HG03064 (cell line): ENCODE data around the gene GIGYF2.

ENCODE experiments used
- ATAC-seq: cut with Tn5 transposase; IDR thresholded peaks from one replicate; pipeline ENCODE4 v1.9.1; 2021; ENCODE audit warnings: low read depth; ENCODE audit not compliant: unreplicated experiment

The GIGYF2 gene

DNA sequence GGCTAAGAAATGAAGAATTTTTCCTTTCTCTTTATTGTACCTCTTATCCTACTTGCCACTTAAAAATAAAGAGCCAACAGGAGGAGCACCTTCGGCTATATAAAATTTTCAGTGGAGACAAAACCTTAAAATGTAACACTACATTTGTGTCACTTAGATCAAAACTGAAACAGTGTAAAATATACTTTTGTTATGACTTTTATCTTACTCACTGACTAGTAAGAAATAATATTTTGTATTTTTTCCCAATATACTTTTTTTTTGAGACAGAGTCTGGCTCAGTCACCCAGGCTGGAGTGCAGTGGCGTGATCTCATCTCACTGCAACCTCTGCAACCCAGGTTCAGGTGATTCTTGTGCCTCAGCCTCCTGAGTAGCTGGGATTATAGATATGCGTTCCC lies 50.9 kb downstream of the GIGYF2 start:
- ATAC-seq = no peak

DNA sequence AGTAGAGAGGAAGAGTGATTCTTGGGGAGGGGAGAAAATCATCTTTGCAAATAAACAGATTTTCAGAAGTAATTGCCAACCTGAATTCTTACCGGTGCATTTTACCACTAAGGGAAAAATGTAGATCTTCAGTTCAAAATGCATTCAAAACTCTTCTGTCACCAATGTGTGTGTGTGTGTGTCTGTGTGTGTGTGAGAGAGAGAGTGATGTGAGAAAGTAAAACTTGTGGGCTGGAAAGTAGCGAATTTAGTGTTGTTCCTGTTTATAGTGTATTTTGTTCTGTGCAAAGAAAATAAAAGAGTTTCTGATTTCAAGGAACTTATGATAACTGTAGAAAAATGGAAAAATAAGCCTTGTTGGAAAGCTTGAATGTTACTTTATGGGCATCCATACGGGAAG lies 52.2 kb downstream of the GIGYF2 start:
- ATAC-seq = no peak

DNA sequence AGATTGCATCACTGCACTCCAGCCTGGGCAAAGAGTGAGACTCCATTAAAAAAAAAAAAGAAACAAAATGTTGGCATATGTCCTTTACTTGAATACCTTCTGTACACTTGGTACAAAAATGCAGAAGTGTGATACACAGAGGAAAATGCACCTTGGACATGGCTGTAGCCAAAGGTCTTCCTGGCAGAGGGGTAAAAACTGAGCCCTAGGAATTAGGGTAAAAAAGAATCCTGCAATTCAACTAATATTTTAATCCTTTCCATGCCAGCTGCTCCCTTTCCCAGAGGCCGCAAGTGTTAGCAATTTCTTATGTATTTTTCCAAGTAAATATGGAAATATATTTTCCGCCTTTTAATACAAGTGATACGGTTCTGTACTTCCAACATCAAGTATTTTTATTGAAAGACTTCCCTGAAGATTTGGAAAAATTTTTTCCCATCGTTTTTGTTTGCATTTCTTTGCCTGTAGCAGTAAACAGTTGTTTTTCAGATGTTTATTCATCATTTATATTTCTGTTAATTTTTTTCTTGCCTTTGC lies 53.1 kb downstream of the GIGYF2 start:
- no peak for ATAC-seq

DNA sequence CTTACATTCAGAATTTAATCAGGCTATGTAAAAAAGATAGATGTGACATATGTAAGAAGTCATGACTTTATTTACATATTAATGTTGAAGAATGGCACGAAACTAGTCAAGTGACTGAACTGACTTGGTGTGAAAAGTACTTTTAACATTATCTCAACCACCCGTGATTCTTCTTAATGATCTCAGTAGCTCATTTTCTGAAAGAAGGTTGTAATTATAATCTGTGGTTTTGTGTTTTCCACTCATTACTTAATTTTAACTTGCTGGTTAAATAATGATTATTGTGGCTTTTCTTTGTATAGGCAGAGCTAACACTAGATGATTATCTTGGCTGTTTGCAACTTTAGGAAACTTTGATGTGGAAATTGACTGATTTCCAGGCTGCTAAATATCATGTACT lies 60.8 kb downstream of the GIGYF2 start:
- no peak for ATAC-seq

DNA sequence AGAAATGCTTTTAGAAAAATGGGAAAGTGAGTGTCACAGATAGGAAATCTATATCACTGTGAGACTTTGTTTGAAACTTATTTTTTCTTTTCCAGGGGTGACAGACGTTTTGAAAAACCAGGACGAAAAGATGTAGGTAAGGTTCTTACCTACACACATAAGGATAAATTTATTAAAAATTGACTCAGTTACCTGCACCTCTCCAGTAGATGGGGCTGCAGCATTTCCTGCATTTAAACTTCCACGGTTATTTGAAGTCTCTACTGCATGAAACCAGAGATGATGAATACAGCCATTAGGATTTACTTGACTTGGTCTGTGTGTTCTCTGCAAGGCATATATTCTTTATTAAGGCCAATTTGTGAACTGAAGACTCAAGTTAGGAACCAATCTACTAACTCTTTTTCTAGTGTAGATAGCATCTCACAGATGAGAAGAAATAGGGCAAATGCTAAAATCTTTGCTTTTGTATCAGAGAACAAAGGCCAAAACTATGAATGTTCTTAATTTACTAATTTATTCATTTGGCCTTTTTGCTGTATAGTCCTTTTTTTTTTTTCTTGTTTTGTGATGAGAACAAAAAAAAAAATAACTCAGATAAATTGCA lies 64.3 kb downstream of the GIGYF2 start:
- ATAC-seq = no peak

DNA sequence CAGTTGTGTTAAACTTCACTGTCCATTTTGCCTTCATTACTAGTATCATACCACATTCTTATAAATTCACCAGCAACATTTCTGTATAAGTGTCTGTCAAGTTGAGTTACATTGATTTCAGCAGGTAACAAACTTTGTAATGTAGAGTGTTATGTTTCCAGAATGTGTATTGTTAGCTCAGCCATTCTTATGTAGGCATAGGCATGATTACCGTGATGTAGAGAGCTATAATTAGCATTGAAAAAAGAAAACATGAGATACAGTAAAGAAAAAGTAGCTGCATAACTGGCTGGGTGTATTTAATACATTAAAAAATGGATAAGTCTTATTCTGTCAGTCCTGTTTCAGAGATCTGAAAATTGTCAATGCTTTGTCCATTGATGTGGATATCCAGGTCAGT lies 70.7 kb downstream of the GIGYF2 start:
- ATAC-seq = no peak

DNA sequence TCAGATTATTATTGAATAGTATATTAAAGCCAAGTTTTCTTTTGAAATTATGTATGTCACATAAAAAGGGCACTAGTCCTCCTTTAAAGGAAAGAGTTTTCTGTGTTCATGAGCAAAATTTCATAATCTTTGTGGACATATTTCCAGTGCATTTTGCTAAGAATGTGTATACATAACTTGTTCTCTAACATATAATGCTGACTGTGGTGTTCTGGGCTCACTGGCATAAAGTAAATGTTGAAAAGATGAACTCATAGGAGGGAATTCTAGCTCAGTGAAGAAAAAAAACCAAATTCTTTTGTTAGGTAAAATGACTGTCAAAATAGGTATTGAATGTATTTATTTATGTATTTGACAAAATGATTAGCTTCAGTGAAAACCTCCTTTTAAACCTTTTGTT lies 73.1 kb downstream of the GIGYF2 start:
- no peak for ATAC-seq

DNA sequence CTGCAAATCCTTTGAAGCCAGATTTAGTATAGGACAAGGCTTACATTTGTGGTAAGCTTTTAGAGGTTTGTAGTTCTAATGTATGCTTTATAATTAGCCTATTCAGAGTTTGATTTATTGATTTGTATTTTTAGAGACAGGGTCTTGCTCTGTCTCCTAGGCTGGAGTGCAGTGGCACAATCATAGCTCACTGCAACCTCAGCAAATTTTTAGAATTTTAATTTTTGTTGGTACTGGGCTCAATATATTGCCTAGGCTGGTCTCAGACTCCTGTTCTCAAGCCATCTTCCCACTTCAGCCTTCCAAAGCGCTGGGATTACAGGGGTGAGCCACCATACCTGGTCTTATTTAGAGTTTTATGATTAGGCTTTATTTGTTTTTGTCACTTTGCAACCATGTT lies 74.7 kb downstream of the GIGYF2 start:
- no peak for ATAC-seq

DNA sequence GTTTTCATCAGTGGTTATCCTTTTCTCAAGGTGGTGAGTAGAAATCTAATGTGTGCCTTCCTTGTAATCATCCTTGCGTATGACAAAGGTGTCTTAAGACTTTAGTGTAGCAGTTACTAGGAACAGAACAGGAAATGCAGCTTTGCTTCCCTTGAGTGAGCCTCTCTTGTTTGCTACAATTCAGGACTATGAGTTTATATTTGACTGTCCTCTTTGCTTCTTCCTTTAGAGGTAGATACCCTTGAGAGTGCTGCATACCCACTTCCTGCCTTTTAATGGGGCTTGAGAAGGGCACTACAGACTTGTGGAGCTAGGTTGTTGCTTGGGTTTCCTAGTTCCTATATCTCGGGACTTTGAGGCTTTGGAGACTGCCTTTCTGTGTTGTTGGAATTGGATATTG lies 75.4 kb downstream of the GIGYF2 start:
- ATAC-seq = peak; percentile 72

DNA sequence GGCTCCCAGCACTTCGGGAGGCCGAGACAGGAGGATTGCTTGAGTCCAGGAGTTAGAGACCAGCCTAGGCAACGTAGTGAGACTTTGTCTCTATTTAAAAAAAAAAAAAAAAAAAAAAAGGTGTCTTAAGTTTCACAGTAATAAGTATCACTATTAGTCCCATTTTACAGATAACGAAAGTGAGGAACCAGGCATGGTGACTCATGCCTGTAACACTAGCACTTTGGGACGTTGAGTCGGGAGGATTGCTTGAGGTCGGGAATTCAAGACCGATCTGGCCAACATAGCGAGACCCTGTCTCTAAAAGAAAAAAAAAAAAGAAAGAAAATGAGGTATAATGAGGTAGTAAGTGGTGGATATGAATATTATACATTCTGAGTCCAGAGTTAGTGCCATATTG lies 76.7 kb downstream of the GIGYF2 start:
- ATAC-seq = no peak

DNA sequence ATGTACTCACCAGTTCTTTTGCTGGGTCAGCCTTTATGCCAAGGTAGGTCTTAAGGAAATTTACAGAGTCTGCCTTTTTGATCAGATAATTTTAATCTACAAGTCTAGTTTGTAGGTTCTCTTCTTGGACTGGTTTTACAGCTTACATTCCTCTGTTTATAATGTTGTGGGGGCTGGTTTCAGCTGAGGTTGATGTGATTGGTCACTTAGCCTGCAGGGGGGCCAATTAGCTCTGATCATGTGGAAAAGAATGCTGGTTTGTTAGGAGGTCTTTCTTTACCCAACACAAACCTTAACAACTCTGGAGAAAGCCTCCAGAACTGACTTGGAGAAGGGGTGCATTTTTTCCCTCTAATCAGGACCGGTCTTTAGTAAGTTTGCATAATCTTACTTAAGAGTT lies 79.3 kb downstream of the GIGYF2 start, which contains the start of gene KCNJ13:
Gene KCNJ13 (minus strand): TSS at position 131 of the 400 bp plus-strand sequence. CDS start 5,203 bp downstream, outside the sequence.
- ATAC-seq = no peak

DNA sequence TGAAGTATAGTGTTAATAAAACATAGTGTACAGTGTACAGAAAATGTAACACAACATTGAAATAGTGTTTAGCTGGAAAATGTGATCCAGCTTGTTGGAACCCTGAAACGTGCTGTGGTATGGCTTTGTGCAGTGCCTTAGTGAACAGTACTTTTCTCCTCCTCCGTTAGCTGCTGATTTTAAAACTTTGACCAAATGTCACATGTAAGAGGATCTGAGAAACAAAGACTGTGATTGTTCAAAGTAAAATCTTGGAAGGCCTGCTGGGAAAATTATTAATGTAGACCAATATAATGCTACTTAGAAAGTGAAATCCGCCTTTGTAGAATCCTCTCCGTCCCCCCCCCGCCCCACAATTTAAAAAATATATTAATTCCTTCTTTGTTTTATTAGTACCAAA lies 80.1 kb downstream of the GIGYF2 start:
- ATAC-seq = no peak

DNA sequence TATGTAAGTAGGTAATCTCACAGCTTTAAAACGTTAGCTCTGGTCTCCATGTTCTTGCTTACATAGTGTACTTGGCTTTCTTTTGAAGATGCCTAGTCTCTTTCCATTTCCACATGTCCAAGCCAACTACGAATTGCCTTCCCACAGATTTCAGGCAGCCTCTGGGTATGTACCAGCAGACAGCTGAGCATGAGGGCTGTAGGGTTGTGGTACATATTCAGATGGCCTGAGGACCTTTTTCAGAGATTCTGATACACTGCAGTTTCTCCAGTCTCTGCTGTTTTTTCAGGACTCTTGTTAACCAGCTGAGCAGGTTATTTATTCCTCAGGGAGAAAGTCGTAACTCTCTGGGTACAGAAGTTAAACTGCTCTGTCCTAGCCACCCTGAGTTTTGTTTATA lies 82.3 kb downstream of the GIGYF2 start:
- no peak for ATAC-seq

DNA sequence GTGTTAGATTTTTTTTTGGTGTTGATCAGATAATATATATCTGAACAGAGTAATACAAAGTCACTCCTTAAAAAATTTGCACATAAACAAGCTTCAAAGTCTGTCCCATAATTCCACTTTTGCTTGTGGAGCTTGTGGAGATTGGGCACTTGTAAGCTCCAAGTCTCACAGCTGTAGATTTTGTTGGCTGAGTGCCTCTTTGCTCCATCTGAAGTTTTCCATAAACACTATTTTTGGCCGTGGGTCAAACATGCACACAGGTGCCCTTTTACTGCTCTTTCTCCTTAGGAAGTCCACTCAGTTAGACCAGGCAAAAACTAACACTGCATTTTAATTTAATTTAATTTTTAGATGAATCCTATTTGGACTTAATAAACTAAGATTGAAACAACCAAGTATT lies 82.8 kb downstream of the GIGYF2 start:
- ATAC-seq = no peak

DNA sequence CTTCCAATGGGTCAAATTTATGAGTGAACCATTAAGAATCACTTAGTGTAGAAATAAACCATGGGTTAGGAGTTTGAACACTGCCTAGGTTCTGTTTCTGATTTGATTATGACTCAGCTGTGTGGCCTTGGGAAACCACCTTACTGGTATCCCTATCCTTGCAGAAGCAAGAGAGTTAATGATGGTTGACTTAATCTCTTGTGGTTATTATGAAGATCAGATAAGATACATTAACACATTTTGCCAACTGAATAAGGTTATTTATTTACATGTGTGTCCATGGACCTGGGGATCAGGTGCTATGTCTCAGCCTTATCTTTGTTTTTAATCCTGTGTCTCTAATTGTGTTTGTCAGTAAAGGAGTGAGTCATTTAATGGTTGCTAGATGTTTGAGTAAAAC lies 84.6 kb downstream of the GIGYF2 start:
- ATAC-seq = peak; percentile 94

DNA sequence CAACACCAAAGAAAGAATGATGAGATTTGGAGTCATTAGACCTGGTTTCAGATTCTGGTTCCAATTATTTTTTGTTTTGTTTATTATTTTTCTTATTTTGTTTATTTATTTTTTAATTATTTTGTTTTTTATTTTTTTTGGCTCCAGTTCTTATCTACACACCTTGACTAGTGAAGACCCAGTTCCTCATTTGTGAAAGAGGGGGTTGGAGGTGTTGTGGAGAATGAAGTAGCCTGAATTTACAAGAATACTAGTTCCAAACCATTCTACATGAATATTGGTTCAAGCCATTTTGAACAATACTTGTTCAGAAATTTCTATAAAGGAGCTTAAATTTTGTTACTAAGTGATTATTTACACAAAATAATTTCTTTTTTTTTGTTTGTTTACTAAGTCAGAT lies 86.1 kb downstream of the GIGYF2 start:
- ATAC-seq = no peak

DNA sequence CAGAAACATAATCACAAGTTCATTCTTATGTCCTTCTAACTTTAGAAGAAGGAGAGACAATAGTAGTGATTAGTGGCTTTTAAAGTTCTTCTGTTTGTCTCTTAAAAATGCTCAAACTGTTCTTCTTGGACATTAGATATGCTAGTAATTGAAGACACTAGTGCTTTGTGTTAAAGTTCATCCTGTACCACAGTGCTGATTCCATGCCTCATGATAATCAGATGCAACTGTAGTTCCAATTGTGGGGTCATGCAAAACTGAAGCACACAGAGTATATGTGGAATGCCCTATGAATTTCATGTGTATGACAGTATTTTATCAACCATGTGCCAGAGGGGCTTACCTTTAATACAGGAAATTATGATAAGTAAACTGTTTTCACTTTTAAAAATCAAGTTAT lies 90.7 kb downstream of the GIGYF2 start:
- ATAC-seq = no peak

DNA sequence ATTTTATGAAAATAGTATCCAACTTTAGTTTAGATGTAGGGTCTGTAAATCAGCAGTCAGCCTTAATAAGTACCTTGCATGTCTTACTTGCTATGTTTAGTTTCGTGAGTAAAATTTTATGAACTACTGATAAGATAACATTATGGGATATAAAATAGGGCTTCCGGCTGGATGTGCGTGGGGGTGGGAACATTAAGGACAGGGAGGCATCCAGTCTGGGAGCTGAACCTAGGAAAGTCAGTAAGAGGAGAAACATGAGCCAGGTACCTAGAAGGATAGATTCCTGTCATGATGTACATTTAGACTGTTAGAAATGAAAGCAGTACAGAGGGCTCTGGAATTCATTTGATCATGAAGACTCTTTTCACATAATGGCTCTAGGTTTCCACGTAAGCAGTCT lies 92.0 kb downstream of the GIGYF2 start:
- ATAC-seq = no peak

DNA sequence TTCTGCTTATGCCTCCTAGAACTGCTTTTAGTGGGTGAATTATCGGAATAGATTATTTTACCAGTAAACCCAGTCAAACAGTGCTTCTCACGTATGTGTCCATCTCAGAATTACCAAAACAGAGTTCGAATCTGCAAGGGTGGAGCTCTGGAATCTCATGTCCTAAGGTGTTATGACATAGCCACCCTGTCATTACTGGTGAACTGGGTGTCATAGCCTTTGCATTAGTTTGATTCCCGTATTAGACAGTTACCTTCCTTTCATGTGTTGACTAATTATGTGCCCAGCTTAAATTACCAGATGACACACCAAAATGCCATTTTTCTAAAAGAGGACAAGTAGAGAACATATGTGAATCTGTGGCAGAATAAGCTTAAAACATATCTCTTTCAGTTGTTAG lies 94.4 kb downstream of the GIGYF2 start:
- no peak for ATAC-seq

DNA sequence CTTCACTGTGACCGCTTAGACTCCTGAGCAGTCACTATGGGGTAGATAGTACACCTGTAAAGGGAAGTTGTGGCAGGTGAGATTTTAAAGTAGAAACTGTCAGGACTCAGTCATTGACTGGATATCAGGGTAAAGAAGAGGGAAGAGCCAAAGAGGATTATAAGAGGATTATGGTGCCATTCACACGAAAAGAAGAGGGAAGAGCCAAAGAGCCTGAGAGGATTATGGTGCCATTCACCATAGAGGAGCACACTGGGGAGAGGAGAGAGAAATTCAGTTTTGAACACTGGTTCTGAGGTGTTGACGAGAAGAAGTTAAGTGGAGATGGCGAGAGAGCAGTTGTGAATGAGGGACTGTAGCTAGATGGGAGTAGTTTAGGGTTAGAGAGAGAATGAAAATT lies 96.1 kb downstream of the GIGYF2 start:
- ATAC-seq = no peak

DNA sequence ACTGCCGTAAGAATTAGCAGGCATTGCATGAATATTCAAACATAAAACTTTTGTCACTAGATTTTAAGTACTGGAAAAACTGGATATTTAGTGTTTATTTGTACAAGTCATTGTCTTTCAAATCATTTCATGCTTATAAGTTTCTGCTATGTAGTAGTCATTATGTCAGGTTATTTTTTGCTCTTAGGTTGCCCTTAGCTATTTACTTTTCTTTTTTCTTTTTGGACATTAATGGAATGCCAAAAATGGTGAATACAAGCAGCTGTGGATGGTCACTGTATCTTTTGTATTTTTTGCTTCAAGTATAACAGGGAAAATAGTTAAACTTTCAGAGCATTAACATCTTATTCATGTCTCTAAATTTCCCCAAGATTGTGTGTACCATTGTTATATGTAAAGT lies 97.8 kb downstream of the GIGYF2 start:
- ATAC-seq = no peak

DNA sequence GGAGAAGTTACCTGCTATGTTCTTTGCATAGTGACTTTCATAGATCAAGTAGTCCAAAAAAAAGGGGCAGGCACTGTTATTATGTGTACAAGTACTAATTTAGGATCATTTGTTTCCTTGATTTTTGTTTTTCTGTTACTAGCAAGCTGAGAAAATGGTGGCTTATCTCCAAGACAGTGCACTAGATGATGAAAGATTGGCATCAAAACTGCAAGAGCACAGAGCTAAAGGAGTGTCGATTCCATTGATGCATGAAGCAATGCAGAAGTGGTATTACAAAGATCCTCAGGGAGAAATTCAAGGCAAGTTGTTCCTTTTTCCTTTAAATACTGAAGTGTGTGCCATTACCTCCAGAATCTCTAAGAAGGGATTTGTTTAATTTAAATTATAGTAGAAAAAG lies 98.8 kb downstream of the GIGYF2 start:
- no peak for ATAC-seq

DNA sequence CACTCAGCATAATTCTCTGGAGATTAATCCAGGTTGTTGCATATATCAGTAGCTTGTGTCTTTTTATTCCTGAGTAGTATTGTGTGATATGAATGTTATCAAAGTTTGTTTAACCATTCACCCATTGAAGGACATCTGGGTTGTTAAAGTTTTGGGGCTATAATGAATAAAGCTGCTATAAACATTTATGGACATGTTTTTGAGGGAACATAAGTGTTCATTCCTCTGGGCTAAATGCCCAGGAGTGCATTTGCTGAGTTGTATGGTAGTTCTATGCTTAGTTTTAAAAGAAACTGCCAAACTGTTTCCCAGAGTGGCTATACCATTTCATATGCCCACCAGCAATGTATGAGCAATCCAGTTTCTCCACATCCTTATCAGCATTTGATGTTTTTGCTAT lies 101.1 kb downstream of the GIGYF2 start:
- ATAC-seq = no peak
